Measurements from ENCODE around the gene RASGRF2.

The RASGRF2 gene

GRCh38 chr5:81204205-81204604 is 244.0 kb downstream of the RASGRF2 start:
- Histone ChIP-seq H3K27me3 (ENCODE audit: insufficient read depth, low read length) (no peaks in the 10 kb centered on the region), H3K4me1 (ENCODE audit: control insufficient read depth in 1 of 2, insufficient read depth in 2 of 2, low read length in 2 of 2) (no peaks in the 10 kb centered on the region), H2AFZ (ENCODE audit: insufficient read depth, low read length, poor library complexity) (no peak overlapping the region), H2AK5ac (ENCODE audit: low read length) (no peak overlapping the region), H2BK5ac (ENCODE audit: low read depth, low read length, poor library complexity) (no peak overlapping the region), H3K4me2 (ENCODE audit: low read length) (no peak overlapping the region), H2BK12ac (ENCODE audit: low read length) (no peak overlapping the region), H3K9me3 (ENCODE audit: insufficient read depth, low read depth, low read length) (peaks cover 4% of the 10 kb centered on the region), H3K9ac (ENCODE audit: low read length) (no peak overlapping the region), H2BK120ac (ENCODE audit: insufficient read depth, low read length, poor library complexity) (no peak overlapping the region), H3K14ac (ENCODE audit: low read length) (no peak overlapping the region), H3K4me3 (ENCODE audit: low read depth, low read length) (no peak overlapping the region), H3K79me1 (ENCODE audit: low read length) (no peaks in the 10 kb centered on the region), H4K8ac (ENCODE audit: low read depth, low read length) (no peak overlapping the region), H3K36me3 (ENCODE audit: control insufficient read depth in 1 of 2, insufficient read depth in 2 of 2, low read length in 2 of 2) (peaks cover 26 to 57% of the 10 kb centered on the region in 2 experiments), H3K23ac (ENCODE audit: low read length) (no peak overlapping the region), H3K4ac (ENCODE audit: low read depth, low read length) (no peak overlapping the region), H3K79me2 (ENCODE audit: control insufficient read depth, insufficient read depth, low read length, poor library complexity) (no peaks in the 10 kb centered on the region), H4K12ac (ENCODE audit: low read depth, low read length) (no peak overlapping the region), H3K18ac (ENCODE audit: low read length) (no peak overlapping the region), H3K27ac (ENCODE audit: low read depth, low read length) (no peak overlapping the region), H4K91ac (ENCODE audit: low read depth, low read length) (no peak overlapping the region)
- no peak for DNase-seq
- WGBS (ENCODE audit: extremely low coverage, insufficient coverage, insufficient read length), result no CpG with 5 or more reads among the region's 1 CpG

- Histone ChIP-seq H3K14ac (ENCODE audit: low read length) (no peak overlapping the region), H3K79me1 (ENCODE audit: low read length) (no peaks in the 10 kb centered on the region), H3K18ac (ENCODE audit: low read length) (no peak overlapping the region), H4K8ac (ENCODE audit: low read depth, low read length) (no peak overlapping the region), H4K12ac (ENCODE audit: low read depth, low read length) (no peak overlapping the region), H3K79me2 (ENCODE audit: control insufficient read depth, insufficient read depth, low read length, poor library complexity) (no peaks in the 10 kb centered on the region), H3K27me3 (ENCODE audit: insufficient read depth, low read length) (no peaks in the 10 kb centered on the region), H3K23ac (ENCODE audit: low read length) (no peak overlapping the region), H3K4ac (ENCODE audit: low read depth, low read length) (no peak overlapping the region), H2BK120ac (ENCODE audit: insufficient read depth, low read length, poor library complexity) (no peak overlapping the region), H2AFZ (ENCODE audit: insufficient read depth, low read length, poor library complexity) (no peak overlapping the region), H2AK5ac (ENCODE audit: low read length) (no peak overlapping the region), H3K36me3 (ENCODE audit: control insufficient read depth in 1 of 2, insufficient read depth in 2 of 2, low read length in 2 of 2) (peaks cover 31 to 65% of the 10 kb centered on the region in 2 experiments), H3K4me3 (ENCODE audit: low read depth, low read length) (no peak overlapping the region), H3K4me1 (ENCODE audit: control insufficient read depth in 1 of 2, insufficient read depth in 2 of 2, low read length in 2 of 2) (no peaks in the 10 kb centered on the region), H3K9ac (ENCODE audit: low read length) (no peak overlapping the region), H3K9me3 (ENCODE audit: insufficient read depth, low read depth, low read length) (peaks cover 4% of the 10 kb centered on the region), H4K91ac (ENCODE audit: low read depth, low read length) (no peak overlapping the region), H2BK5ac (ENCODE audit: low read depth, low read length, poor library complexity) (no peak overlapping the region), H3K4me2 (ENCODE audit: low read length) (no peak overlapping the region), H3K27ac (ENCODE audit: low read depth, low read length) (no peak overlapping the region), H2BK12ac (ENCODE audit: low read length) (no peak overlapping the region)
- no peak for DNase-seq
- no CpG with 5 or more reads among the region's 4 CpGs for WGBS (ENCODE audit: extremely low coverage, insufficient coverage, insufficient read length)
These were observed 244.9 kb downstream of the RASGRF2 start for GRCh38 chr5:81205058-81205457.

- no peak overlapping the region for H2AFZ ChIP-seq (ENCODE audit: insufficient read depth, low read length, poor library complexity)
- no peak overlapping the region for H3K27ac ChIP-seq (ENCODE audit: low read depth, low read length)
- H3K9me3 ChIP-seq (ENCODE audit: insufficient read depth, low read depth, low read length), result peaks cover 4% of the 10 kb centered on the region
- H4K8ac ChIP-seq (ENCODE audit: low read depth, low read length), result no peak overlapping the region
- H2BK5ac ChIP-seq (ENCODE audit: low read depth, low read length, poor library complexity), result no peak overlapping the region
- no peak overlapping the region for H3K14ac ChIP-seq (ENCODE audit: low read length)
- H3K4me2 ChIP-seq (ENCODE audit: low read length), result no peak overlapping the region
- no peak overlapping the region for H2AK5ac ChIP-seq (ENCODE audit: low read length)
- H3K79me1 ChIP-seq (ENCODE audit: low read length), result no peaks in the 10 kb centered on the region
- H3K4me1 ChIP-seq (ENCODE audit: control insufficient read depth in 1 of 2, insufficient read depth in 2 of 2, low read length in 2 of 2), result no peaks in the 10 kb centered on the region
- no CpG with 5 or more reads among the region's 5 CpGs for WGBS (ENCODE audit: extremely low coverage, insufficient coverage, insufficient read length)
- no peak overlapping the region for H3K4me3 ChIP-seq (ENCODE audit: low read depth, low read length)
- no peak for DNase-seq
- H2BK120ac ChIP-seq (ENCODE audit: insufficient read depth, low read length, poor library complexity), result no peak overlapping the region
- H3K79me2 ChIP-seq (ENCODE audit: control insufficient read depth, insufficient read depth, low read length, poor library complexity), result no peaks in the 10 kb centered on the region
- H3K4ac ChIP-seq (ENCODE audit: low read depth, low read length), result no peak overlapping the region
- H2BK12ac ChIP-seq (ENCODE audit: low read length), result no peak overlapping the region
- H3K27me3 ChIP-seq (ENCODE audit: insufficient read depth, low read length), result no peaks in the 10 kb centered on the region
- H3K23ac ChIP-seq (ENCODE audit: low read length), result no peak overlapping the region
- H4K12ac ChIP-seq (ENCODE audit: low read depth, low read length), result no peak overlapping the region
- no peak overlapping the region for H4K91ac ChIP-seq (ENCODE audit: low read depth, low read length)
- H3K18ac ChIP-seq (ENCODE audit: low read length), result no peak overlapping the region
- peaks cover 35 to 62% of the 10 kb centered on the region in 2 experiments for H3K36me3 ChIP-seq (ENCODE audit: control insufficient read depth in 1 of 2, insufficient read depth in 2 of 2, low read length in 2 of 2)
- no peak overlapping the region for H3K9ac ChIP-seq (ENCODE audit: low read length)
These were observed 246.8 kb downstream of the RASGRF2 start for GRCh38 chr5:81207009-81207408.

GRCh38 chr5:81208904-81209303 is 248.7 kb downstream of the RASGRF2 start:
- WGBS (ENCODE audit: extremely low coverage, insufficient coverage, insufficient read length), result no CpG with 5 or more reads among the region's 4 CpGs
- no peak overlapping the region for H3K4me2 ChIP-seq (ENCODE audit: low read length)
- H3K36me3 ChIP-seq (ENCODE audit: control insufficient read depth in 1 of 2, insufficient read depth in 2 of 2, low read length in 2 of 2), result peaks cover 40 to 64% of the 10 kb centered on the region in 2 experiments
- no peak overlapping the region for H3K27ac ChIP-seq (ENCODE audit: low read depth, low read length)
- H3K4me1 ChIP-seq (ENCODE audit: control insufficient read depth in 1 of 2, insufficient read depth in 2 of 2, low read length in 2 of 2), result peaks cover 4% of the 10 kb centered on the region in 2 experiments
- H3K79me2 ChIP-seq (ENCODE audit: control insufficient read depth, insufficient read depth, low read length, poor library complexity), result no peaks in the 10 kb centered on the region
- DNase-seq, result no peak
- no peak overlapping the region for H2BK120ac ChIP-seq (ENCODE audit: insufficient read depth, low read length, poor library complexity)
- no peak overlapping the region for H4K91ac ChIP-seq (ENCODE audit: low read depth, low read length)
- H3K27me3 ChIP-seq (ENCODE audit: insufficient read depth, low read length), result no peaks in the 10 kb centered on the region
- no peak overlapping the region for H3K4me3 ChIP-seq (ENCODE audit: low read depth, low read length)
- no peak overlapping the region for H3K4ac ChIP-seq (ENCODE audit: low read depth, low read length)
- H4K12ac ChIP-seq (ENCODE audit: low read depth, low read length), result no peak overlapping the region
- H2BK12ac ChIP-seq (ENCODE audit: low read length), result no peak overlapping the region
- no peak overlapping the region for H3K23ac ChIP-seq (ENCODE audit: low read length)
- H3K9me3 ChIP-seq (ENCODE audit: insufficient read depth, low read depth, low read length), result peaks cover 2% of the 10 kb centered on the region
- H3K79me1 ChIP-seq (ENCODE audit: low read length), result no peaks in the 10 kb centered on the region
- H3K9ac ChIP-seq (ENCODE audit: low read length), result no peak overlapping the region
- H3K14ac ChIP-seq (ENCODE audit: low read length), result no peak overlapping the region
- no peak overlapping the region for H4K8ac ChIP-seq (ENCODE audit: low read depth, low read length)
- no peak overlapping the region for H3K18ac ChIP-seq (ENCODE audit: low read length)
- H2AK5ac ChIP-seq (ENCODE audit: low read length), result no peak overlapping the region
- H2BK5ac ChIP-seq (ENCODE audit: low read depth, low read length, poor library complexity), result no peak overlapping the region
- no peak overlapping the region for H2AFZ ChIP-seq (ENCODE audit: insufficient read depth, low read length, poor library complexity)

Measured in trophoblast cell (in vitro differentiated cells and primary cell).